Activated naive CD8-positive, alpha-beta T cell treated with anti-CD3 and anti-CD28 coated beads for 36 hours (primary cell): Measurements from ENCODE around the gene SLC25A21. TPM values are rescaled to one million over a fixed set of nuclear protein-coding genes. Genes with fewer than 3 reads are reported as not detected.

Experiments used
- DNase-seq: peaks from one replicate; pipeline ENCODE4 v3.0.0; 2021
- H3K27ac Mint-ChIP-seq: one replicate; pipeline ENCODE4 v1.8.0; 2022; ENCODE audit warnings: mild to moderate bottlenecking, moderate library complexity, mixed read lengths
- H3K27me3 Mint-ChIP-seq: one replicate; pipeline ENCODE4 v1.8.0; 2022; ENCODE audit warnings: mild to moderate bottlenecking, mixed read lengths
- H3K36me3 Mint-ChIP-seq: one replicate; pipeline ENCODE4 v1.8.0; 2021; ENCODE audit warnings: mild to moderate bottlenecking, mixed read lengths
- H3K4me1 Mint-ChIP-seq: one replicate; pipeline ENCODE4 v1.8.0; 2021; ENCODE audit warnings: mixed read lengths
- H3K4me3 Mint-ChIP-seq: one replicate; pipeline ENCODE4 v1.8.0; 2022; ENCODE audit warnings: mild to moderate bottlenecking, moderate library complexity, mixed read lengths
- H3K9me3 Mint-ChIP-seq: one replicate; pipeline ENCODE4 v1.8.0; 2022; ENCODE audit warnings: mixed read lengths
- total RNA-seq, 2 experiments: library from RNA; stranded (reverse); gene quantifications; one replicate each; pipeline ENCODE4 v1.2.3, GENCODE V29; 2021

SLC25A21 gene
- total RNA-seq, 2 experiments from 2014 or later: not detected

DNA sequence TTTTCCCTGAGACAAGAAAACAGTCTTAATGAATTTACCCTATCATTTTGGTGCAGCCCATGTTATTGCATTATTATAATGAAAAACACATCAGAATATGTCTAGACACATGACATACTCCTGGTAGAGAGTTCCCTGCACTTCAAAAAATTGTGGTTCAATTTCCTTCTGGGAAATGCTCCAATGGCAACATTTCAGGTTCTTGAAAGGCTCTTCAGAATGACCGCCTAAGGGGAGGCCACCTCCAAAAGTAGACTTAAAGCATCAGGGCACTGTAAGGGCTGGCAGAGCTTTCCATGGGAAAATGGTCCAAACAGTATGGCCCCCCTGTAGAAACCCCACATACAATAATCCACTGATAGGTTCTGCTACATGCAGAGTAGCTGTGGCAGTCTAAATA, 110.7 kb downstream of the SLC25A21 start:
- no peaks in the 10 kb centered on the region for H3K4me1 Mint-ChIP-seq
- DNase-seq: no peak
- H3K9me3 Mint-ChIP-seq: no peaks in the 10 kb centered on the region
- H3K27me3 Mint-ChIP-seq: no peaks in the 10 kb centered on the region
- no peak overlapping the region for H3K27ac Mint-ChIP-seq
- no peaks in the 10 kb centered on the region for H3K36me3 Mint-ChIP-seq
- no peak overlapping the region for H3K4me3 Mint-ChIP-seq

DNA sequence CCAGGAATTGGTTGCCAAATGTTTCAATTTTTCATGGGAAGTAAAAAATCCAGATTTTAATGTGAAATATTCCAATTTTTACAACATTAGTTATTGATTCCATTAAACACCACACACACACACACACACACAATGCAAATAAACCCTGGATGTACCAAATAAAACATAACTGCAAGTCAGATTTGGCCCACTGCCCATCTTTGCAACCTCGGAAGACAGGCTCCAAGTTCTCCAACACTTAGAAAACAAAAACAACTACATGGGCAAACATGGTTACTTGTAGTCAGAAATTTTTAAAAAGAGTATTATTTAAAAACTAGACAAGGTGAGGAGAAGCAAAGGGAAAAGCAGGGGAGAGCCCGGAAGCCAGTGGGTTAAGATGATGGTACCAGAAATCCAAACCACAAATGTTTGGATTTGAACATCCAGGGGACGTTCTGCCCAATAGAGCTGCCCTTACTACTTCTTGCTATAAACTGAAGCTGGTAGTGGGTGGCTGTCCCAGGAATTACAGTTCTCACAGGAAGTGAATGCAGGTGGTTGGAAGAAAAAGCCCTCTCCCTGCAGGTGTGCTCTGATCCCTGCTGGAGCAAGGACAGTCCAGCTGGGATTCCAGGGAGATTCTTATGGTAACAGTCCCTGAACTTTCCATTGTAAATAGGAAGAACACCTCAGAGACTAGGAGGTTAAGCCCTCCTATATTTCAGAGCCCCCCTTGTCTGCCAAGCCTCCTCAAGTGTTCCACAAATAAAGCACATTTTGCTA, 111.7 kb downstream of the SLC25A21 start:
- no peaks in the 10 kb centered on the region for H3K9me3 Mint-ChIP-seq
- no peak overlapping the region for H3K4me3 Mint-ChIP-seq
- no peaks in the 10 kb centered on the region for H3K36me3 Mint-ChIP-seq

DNA sequence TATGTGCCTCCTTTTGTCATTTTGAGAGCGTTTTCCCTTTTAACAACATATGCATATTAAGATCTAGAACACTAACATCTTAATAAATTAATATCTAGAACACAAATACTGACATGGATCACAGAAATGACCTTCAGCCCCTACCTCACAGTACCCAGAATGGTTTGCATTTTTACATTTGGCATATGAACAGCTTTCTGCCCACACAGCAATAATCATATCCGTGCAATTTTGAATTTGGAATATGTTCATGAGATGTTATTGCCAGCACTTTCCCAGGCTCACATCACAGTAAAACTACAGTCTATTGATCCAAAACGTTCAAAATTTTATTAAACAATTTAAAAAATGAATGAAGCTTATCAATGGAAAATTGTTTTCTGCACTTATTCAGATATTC, 114.6 kb downstream of the SLC25A21 start:
- H3K9me3 Mint-ChIP-seq: peaks cover 5% of the 10 kb centered on the region

More for the DNA sequence above, 111.7 kb downstream of the SLC25A21 start:
- H3K27ac Mint-ChIP-seq: no peak overlapping the region
- DNase-seq: no peak
- H3K27me3 Mint-ChIP-seq: no peaks in the 10 kb centered on the region
- no peaks in the 10 kb centered on the region for H3K4me1 Mint-ChIP-seq

DNA sequence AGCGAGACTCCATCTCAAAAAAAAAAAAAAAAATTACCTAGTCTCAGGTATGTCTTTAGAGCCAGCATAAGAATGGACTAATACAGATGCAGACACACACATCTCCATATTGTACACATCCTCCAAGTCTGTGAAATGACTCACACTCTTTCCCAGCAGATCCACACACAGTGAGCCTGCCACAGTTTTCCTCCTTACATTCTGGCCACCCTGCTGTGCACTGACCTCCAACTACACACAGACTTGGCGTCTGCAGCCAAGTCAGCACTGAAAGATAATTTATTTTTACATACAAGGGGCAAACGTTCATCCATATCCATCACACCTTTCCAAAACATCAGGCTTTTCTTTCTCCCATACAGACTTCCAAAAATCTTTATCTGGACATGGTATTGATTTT, 115.9 kb downstream of the SLC25A21 start:
- Mint-ChIP-seq H3K36me3 (no peaks in the 10 kb centered on the region), H3K4me3 (no peak overlapping the region), H3K27ac (no peak overlapping the region), H3K27me3 (no peaks in the 10 kb centered on the region), H3K4me1 (no peaks in the 10 kb centered on the region), H3K9me3 (peaks cover 5% of the 10 kb centered on the region)
- DNase-seq: no peak

More for the DNA sequence above, 114.6 kb downstream of the SLC25A21 start:
- DNase-seq: no peak
- Mint-ChIP-seq H3K4me1 (no peaks in the 10 kb centered on the region), H3K27ac (no peak overlapping the region), H3K36me3 (no peaks in the 10 kb centered on the region), H3K27me3 (no peaks in the 10 kb centered on the region), H3K4me3 (no peak overlapping the region)

- H3K36me3 Mint-ChIP-seq: no peaks in the 10 kb centered on the region
- no peak overlapping the region for H3K27ac Mint-ChIP-seq
- H3K27me3 Mint-ChIP-seq: no peaks in the 10 kb centered on the region
- peaks cover 5% of the 10 kb centered on the region for H3K9me3 Mint-ChIP-seq
- DNase-seq: no peak
- H3K4me1 Mint-ChIP-seq: no peaks in the 10 kb centered on the region
- H3K4me3 Mint-ChIP-seq: no peak overlapping the region
These were observed 117.5 kb downstream of the SLC25A21 start for GRCh38 chr14:37054869-37055268.

DNA sequence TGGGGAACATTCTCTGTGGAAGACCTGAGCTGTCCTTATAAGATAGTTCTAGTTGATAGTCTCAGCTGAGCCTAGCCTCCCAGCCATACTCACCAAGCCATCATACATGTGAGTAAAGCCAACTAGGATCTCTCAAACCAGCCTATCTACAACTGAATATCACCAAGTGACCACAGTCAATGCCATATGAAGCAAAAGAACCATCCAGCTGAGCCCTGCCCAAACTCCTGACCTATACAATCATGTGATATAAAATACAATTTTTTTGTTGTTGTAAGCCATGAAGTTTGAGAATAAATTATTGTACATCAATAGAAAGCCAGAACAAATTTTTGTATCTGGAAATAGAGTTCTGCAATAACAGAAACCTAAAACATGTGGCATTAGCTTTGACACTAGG, 118.3 kb downstream of the SLC25A21 start:
- no peak for DNase-seq
- H3K9me3 Mint-ChIP-seq: peaks cover 5% of the 10 kb centered on the region

GRCh38 chr14:37051680-37052079, 120.7 kb downstream of the SLC25A21 start:
- Mint-ChIP-seq H3K9me3 (peaks cover 5% of the 10 kb centered on the region), H3K27me3 (no peaks in the 10 kb centered on the region), H3K4me1 (no peaks in the 10 kb centered on the region), H3K4me3 (no peak overlapping the region), H3K36me3 (no peaks in the 10 kb centered on the region), H3K27ac (no peak overlapping the region)
- DNase-seq: no peak

More for the DNA sequence above, 118.3 kb downstream of the SLC25A21 start:
- H3K27me3 Mint-ChIP-seq: no peaks in the 10 kb centered on the region
- no peak overlapping the region for H3K27ac Mint-ChIP-seq
- H3K4me1 Mint-ChIP-seq: no peaks in the 10 kb centered on the region
- H3K4me3 Mint-ChIP-seq: no peak overlapping the region
- H3K36me3 Mint-ChIP-seq: no peaks in the 10 kb centered on the region

DNA sequence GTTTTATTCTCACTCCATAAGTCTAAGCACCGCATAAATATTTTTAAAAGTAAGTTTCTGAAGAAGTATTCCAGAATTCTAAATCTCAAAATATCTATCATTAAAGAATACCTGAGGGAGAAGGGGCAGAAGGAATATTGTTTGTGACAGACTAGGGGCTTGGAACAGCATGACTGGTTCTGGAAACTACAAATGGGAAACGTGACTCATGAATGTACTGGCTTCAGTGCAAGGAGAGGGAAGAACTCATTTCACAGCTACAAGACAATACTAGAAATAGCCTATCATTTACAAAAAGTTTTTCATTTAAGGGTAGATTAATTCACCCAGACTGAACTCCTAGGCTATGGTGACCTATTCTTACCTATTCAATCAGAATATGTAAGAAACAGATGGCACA, 121.3 kb downstream of the SLC25A21 start:
- no peak for DNase-seq
- Mint-ChIP-seq H3K27ac (no peak overlapping the region), H3K9me3 (peaks cover 5% of the 10 kb centered on the region), H3K4me3 (no peak overlapping the region), H3K36me3 (no peaks in the 10 kb centered on the region), H3K4me1 (no peaks in the 10 kb centered on the region), H3K27me3 (no peaks in the 10 kb centered on the region)

DNA sequence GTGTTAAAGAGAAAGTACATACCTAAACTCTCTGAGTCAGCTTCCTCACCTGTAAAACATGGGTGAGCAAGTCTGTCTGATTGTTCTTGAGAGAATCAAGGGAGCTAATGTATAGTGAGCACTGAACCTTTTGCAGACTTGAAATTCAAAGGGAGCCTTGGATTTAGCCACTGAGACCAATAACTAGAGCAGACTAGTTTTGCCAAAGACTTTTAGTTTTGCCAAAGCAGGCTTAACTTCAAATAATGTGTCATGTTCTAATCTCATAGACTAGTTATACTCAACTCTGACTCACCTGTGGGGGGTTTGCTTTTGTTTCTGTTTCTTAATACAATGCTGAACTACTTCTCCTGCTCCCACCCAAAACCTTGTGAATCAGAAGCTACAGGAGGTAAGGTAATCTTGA, 123.7 kb downstream of the SLC25A21 start:
- no peaks in the 10 kb centered on the region for H3K27me3 Mint-ChIP-seq
- no peak overlapping the region for H3K27ac Mint-ChIP-seq
- H3K4me3 Mint-ChIP-seq: no peak overlapping the region
- no peak for DNase-seq
- H3K36me3 Mint-ChIP-seq: no peaks in the 10 kb centered on the region
- H3K9me3 Mint-ChIP-seq: peaks cover 2% of the 10 kb centered on the region
- no peaks in the 10 kb centered on the region for H3K4me1 Mint-ChIP-seq

GRCh38 chr14:37047996-37048395, 124.4 kb downstream of the SLC25A21 start:
- H3K36me3 Mint-ChIP-seq: no peaks in the 10 kb centered on the region
- H3K9me3 Mint-ChIP-seq: no peaks in the 10 kb centered on the region

GRCh38 chr14:37047226-37047625, 125.2 kb downstream of the SLC25A21 start:
- Mint-ChIP-seq H3K36me3 (no peaks in the 10 kb centered on the region), H3K27ac (no peak overlapping the region), H3K4me3 (no peak overlapping the region), H3K27me3 (no peaks in the 10 kb centered on the region), H3K9me3 (no peaks in the 10 kb centered on the region), H3K4me1 (no peaks in the 10 kb centered on the region)
- no peak for DNase-seq

More at GRCh38 chr14:37047996-37048395, 124.4 kb downstream of the SLC25A21 start:
- H3K4me3 Mint-ChIP-seq: no peak overlapping the region
- no peaks in the 10 kb centered on the region for H3K4me1 Mint-ChIP-seq
- DNase-seq: no peak
- H3K27me3 Mint-ChIP-seq: no peaks in the 10 kb centered on the region
- H3K27ac Mint-ChIP-seq: no peak overlapping the region

DNA sequence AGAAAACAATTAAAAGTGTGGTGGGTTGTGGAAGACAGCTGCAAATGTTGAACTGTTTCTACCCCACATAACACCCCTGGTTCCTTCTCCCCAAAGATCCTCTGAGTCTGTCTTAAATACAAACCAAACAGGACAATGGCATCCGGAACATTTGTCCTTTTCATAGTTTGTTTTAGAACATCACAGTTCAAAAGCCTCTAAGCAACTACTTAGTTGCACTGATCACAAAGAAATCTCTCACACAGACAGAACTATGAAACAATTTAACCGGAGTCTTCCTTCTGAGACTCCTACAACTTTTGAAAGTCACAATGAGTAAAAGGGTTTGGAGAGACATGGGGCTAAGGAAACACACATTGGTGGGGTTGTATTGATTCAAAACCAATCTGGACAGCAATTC, 125.6 kb downstream of the SLC25A21 start:
- no peaks in the 10 kb centered on the region for H3K4me1 Mint-ChIP-seq
- no peaks in the 10 kb centered on the region for H3K27me3 Mint-ChIP-seq
- no peak for DNase-seq
- no peak overlapping the region for H3K27ac Mint-ChIP-seq
- H3K4me3 Mint-ChIP-seq: no peak overlapping the region
- H3K36me3 Mint-ChIP-seq: no peaks in the 10 kb centered on the region
- H3K9me3 Mint-ChIP-seq: no peaks in the 10 kb centered on the region

GRCh38 chr14:37045340-37046061, 126.9 kb downstream of the SLC25A21 start:
- H3K27ac Mint-ChIP-seq: no peak overlapping the region
- no peak overlapping the region for H3K4me3 Mint-ChIP-seq
- H3K27me3 Mint-ChIP-seq: no peaks in the 10 kb centered on the region
- no peaks in the 10 kb centered on the region for H3K36me3 Mint-ChIP-seq
- H3K9me3 Mint-ChIP-seq: no peaks in the 10 kb centered on the region
- no peak for DNase-seq
- H3K4me1 Mint-ChIP-seq: no peaks in the 10 kb centered on the region

GRCh38 chr14:37037636-37038387, 134.6 kb downstream of the SLC25A21 start:
- H3K36me3 Mint-ChIP-seq: no peaks in the 10 kb centered on the region
- H3K4me3 Mint-ChIP-seq: no peak overlapping the region
- H3K9me3 Mint-ChIP-seq: no peaks in the 10 kb centered on the region
- H3K4me1 Mint-ChIP-seq: no peaks in the 10 kb centered on the region
- DNase-seq: no peak
- no peaks in the 10 kb centered on the region for H3K27me3 Mint-ChIP-seq
- no peak overlapping the region for H3K27ac Mint-ChIP-seq

DNA sequence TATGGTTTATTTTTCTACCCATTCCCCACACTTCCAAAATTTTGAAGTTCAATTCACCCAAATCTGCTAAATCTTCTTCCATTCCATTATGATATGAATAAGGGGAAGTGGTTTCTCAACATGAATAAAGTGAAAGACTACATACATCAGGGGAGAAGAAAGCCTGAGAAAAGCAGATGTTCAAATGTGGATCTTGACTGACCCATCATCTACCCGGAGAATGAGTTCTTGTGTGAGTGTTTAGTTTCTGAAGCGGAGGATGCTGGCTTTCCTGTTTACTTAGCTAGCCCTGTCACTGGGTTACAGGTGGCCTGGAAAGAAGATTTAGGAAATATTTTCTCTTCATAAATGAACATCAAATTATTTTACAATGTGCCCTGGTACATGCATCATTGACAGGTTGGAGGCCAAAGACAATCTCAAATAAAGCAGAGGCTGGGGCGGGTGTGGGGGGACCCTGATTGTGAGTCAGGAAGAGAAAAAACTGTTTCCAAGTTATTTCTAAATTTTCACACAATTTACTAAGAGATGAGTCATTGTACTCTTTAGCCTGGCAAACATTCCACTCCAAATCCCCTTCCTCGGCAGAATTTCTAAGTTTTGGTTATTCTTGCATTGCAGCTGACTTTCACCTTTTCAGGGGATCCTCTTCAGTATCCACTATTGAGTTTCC, 135.6 kb downstream of the SLC25A21 start:
- no peak overlapping the region for H3K27ac Mint-ChIP-seq
- H3K4me1 Mint-ChIP-seq: no peaks in the 10 kb centered on the region
- no peak overlapping the region for H3K4me3 Mint-ChIP-seq
- no peak for DNase-seq
- no peaks in the 10 kb centered on the region for H3K27me3 Mint-ChIP-seq
- H3K36me3 Mint-ChIP-seq: no peaks in the 10 kb centered on the region
- no peaks in the 10 kb centered on the region for H3K9me3 Mint-ChIP-seq
